SHP77 (cell line): ENCODE results near the gene METTL13.

Experiments
- DNase-seq, 2 experiments: peaks; one replicate each; lab custom pipeline; 2025; lab: John Stamatoyannopoulos, UW

METTL13 gene

DNA sequence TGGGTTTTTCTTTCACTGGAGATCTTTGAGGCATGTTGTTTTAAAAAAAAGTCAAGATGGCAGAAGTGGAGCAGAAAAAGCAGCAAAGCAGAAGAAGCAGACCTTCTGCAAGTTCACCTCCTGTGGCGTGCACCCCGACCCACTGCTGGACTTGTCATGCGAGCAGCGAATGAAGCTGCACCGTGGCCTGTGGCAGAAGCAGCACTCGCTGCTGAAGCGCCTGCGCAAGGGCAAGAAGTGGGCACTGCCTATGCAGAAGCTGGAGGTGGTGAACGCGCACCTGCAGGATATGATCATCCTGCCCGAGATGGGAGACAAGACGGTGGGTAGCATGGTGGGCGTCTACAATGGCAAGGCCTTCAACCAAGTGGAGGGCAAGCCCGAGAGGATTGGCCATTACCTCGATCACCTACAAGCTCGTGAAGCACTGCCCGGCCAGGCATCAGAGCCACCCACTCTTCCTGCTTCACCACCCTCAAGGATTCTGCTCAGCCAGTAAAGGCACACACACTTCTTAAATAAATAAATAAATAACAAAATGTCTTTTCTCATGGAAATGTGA is 22.1 kb downstream of the METTL13 start:
- DNase-seq = no peak

DNA sequence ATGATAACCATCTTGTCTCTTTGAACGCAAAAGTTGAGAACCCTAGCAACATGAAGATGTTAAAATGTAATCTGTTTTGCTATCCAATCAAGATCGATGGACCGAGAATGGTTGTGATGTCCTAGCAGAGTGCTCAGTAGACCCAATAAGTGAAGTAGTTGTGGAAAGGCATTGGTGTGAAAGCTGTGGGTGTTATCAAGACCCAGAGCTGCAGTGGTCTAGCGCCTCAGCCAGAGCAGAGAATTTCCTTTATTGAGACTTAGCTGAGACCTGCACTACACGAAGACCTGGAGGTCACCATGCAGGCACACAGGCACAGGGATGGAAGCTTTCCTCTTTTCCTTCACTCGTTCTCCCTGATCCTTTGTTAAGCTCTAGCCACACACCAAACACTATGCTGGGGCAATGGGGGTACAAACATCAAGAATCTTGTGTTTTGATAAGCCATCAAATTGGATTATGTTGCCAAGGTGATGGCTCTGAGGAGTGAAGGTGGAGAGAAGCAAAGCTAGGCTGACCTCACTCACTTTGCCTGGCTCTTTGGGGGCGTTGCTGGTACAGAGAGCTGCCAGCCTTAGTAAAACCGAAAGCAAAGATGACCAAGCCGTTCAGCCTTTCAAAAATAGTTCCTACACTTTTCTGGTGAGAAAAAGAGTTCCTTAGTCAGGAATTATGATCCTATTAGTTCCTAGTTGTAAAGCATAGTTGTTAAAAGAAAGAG is 24.1 kb downstream of the METTL13 start:
- DNase-seq = no peak

GRCh38 chr1:171807556-171807955 is 26.1 kb downstream of the METTL13 start:
- no peak for DNase-seq

DNA sequence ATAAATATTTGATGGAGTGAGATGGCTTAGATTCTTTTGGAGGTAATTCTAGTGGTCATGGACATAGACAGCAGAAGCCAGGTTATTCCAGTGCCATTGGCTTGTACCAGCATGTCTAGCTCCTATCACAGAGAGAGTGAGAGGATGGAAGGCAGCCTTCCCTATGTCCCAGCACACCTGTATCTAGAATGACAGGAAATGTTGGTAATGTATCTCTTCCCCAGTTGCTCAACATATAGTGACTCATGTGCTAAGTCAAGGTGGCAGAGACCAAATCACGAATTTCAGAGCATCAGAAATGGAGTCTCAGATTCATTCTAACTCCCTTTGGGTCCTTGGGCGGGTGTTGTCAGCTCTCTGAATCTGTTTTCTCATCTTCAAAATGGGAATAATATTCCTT is 28.4 kb downstream of the METTL13 start:
- no peak for DNase-seq

- DNase-seq = no peak
Measured at GRCh38 chr1:171811672-171812071, 30.2 kb downstream of the METTL13 start.

- no peak for DNase-seq
Measured at GRCh38 chr1:171814692-171815091, 33.2 kb downstream of the METTL13 start.

DNA sequence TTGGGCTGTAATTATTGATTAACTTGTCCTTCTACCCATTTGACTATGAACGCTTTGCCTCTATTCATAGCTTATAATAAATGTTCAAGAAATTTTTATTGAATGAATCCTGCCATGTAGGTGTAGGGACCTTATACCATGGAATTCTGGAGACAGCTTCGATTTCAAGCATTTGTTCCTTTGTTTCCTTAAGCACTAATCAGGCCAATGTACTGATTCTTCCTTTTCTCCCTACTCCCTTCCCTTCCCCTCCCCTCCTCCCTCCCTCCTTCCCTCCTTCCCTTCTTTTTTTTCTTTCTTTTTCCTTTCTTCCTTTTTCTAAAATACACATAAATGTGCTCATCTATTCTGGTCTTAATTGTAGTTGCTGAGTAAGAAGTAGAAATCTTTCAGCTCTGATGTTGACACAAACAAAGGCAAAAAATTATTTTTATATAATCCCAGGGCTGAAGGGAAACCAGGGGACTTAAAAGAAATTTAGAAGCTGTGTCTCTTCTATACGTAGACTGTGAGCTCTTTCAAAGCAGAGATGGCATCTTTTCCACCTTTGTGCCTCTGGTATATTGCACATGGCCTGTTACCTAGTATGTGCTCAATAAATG is 34.9 kb downstream of the METTL13 start:
- no peak for DNase-seq

DNA sequence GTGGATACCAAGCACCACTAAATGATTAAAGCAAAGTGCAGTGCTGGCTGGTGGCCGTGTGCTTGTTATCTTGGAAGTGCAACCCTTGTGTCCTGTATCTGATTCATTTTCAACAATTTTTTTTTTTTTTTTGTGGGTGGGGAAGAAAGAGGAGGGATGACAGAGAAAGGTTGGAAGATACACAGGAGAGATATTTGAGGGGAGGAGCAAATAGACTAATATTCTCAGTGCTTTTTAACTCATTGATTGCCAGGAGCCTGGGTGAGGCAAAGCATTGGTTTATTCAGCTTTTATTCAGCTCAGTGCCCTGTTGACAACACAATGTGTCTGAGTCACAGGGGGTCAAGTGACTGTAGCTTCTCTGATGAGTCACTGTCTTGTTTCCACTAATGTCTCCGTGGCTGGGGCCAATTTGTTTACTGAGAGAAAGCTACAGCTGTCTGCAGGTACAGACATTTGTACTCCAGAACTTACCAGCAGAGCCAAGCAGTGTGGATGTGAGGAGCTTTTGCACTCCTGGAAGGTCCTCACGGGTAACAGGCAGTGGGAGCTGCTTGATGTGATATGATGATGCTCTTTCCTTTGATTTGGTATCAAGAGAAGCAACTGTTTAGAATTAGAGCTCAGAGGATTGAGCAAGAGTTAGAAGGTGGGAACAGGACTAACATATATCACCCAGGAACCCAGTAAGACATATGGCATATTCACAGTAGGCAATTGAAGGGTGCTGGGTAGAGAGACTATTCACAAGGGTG is 36.2 kb downstream of the METTL13 start:
- DNase-seq = peak; percentile 35 to 70

DNA sequence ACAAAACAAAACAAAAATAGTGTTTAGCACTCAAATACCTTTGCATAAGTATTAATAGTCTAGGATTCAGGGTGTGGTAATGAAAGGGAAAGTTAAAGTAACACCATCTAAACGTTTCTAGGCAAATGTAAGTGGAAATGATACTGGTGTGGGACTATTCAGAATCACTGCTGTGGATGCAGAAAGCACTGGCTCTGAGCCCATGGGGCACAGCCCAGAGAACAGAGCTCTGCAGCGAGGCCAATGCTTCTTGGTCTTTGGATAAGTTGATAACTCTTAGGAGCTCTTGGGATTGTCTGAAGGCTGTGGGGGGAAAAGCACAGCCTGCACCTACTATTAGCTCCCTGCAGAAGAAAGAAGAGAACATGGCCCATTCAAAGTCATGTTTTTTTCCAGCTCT is 38.5 kb downstream of the METTL13 start:
- no peak for DNase-seq

DNA sequence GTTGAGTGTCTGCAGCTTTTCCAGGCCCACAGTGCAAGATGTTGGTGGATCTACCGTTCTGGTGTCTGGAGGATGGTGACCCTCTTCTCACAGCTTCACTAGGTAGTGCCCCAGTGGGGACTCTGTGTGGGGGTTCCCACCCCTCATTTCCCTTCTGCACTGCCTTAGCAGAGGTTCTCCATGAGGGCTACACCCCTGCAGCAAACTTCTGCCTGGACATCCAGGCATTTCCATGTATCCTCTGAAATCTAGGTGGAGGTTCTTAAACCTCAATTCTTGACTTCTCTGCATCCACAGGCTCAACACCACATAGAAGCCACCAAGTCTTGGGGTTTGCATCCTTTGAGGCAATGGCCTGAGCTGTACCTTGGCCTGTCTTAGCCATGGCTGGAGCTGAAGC is 45.5 kb downstream of the METTL13 start:
- no peak for DNase-seq

DNA sequence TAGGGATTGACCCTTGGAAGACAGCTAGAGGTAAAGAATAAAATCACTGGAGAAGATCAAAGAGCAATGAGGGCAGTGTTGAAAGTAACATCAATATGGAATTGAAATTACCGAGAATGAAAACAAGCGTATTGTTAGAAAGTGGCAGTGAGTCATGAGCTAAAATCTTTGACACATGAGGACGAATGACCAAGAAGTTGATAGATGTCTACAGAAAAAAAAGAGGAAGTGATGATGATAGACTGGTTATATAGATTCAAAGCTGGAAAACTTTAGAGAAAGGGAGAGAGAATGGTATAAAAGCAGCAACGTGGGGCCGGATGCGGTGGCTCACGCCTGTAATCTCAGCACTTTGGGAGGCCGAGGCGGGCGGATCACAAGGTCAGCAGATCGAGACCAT is 47.3 kb downstream of the METTL13 start:
- DNase-seq = no peak

DNA sequence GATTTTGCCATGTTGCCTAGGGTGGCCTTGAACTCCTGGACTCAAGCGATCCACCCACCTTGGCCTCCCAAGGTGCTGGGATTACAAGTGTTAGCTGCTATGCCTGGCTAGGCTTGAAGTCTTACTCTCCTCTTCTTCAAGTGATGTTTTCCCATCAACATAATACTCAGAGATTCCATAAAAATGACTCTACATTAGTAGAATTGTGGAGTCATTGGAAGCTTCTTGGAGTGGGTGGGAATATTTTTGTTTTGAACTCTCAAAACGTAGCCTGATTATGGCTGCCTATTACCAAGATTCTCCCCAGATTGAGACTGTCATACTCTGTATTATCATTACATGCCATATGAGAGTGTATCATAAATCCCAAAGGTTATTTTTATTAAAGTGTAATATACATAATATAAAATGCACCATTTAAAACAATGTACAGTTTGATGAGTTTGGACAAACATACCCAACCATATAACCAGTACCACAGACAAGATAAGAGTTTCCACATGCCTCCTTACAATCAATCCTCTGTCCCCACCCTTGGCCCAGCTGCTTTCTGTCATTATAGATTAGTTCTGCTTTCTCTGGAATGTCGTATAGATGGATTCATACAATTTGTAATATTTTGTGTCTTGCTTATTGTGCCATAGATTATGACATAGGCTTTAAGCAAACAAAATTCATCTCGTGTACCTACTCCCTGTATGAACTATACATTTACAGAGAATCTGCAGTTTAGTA is 51.8 kb downstream of the METTL13 start:
- DNase-seq = no peak

- DNase-seq = no peak
Measured at GRCh38 chr1:171834821-171835220, 53.4 kb downstream of the METTL13 start.

- DNase-seq = no peak
Measured at GRCh38 chr1:171835891-171836290, 54.4 kb downstream of the METTL13 start.

DNA sequence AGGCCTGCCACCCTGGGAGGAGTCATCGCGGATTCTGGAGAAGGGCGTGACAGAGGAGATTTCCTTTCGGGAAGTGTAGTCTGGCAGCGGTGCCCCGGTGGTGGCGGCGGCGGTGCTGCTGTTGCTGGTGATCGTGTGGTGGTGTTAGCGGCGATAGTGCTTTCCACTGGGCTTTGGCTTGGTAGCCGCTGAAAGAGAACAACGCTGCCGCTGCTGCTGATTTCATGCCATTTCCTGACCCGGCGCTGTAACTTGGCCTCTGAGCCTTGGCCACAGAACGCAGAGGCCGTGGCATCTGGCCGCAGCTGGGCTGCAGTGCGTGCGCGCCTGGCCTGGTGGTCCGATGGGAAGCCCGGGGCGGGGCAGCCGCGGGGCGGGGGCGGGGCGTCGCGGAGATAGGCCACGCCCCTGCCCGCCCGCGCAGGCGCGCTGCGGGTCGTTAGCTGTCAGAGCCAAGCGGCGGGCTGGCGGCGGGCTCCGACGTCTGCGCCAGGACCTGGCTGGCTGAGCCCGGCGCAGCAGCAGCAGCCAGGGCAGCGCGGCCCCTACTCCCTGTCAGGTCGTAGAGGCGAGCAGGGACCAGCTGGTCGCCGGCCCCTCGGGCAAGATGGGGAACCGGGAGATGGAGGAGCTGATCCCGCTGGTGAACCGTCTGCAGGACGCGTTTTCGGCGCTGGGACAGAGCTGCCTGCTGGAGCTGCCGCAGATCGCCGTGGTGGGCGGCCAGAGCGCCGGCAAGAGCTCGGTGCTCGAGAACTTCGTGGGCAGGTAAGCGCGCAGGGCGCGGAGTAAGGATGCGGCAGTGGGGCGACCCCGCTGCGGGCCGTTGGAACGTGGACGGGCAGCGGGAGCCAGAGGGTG is 59.8 kb downstream of the METTL13 start, which contains the start of gene DNM3:
Gene DNM3, plus strand, starts transcription at position 449 of the 861 bp plus-strand sequence. Its CDS starts 159 bp downstream, at position 608.
- peak; percentile 71 to 82 for DNase-seq

GRCh38 chr1:171841931-171842761 is 60.7 kb downstream of the METTL13 start:
- DNase-seq = peak in 1 of 2 experiments; percentile 40

- no peak for DNase-seq
Measured at GRCh38 chr1:171844381-171844780, 62.9 kb downstream of the METTL13 start.

DNA sequence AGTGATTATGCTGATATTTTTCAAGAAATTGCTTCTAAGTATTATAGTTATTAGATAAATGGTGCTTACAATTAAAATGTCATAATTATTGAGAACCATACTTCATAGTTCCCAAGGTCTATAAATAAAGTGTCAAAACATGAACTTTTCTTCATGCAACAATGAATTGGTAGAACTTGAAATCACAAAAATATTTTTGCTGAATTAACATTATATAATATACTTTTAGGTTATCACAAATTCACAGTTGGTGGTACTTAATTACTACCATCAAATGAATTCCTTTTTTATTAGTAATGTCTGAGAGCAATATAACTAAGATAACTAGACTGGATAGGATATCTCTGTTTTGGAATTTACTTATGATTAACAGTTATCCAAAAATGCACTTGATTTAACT is 64.5 kb downstream of the METTL13 start:
- DNase-seq = no peak
